Naive thymus-derived CD4-positive, alpha-beta T cell (primary cell): ENCODE data around the gene SLIT3. TPM values are rescaled to one million over a fixed set of nuclear protein-coding genes. Genes with fewer than 3 reads are reported as not detected.
"Not testable (repeated sequence)": the region's sequence is repeated elsewhere in the genome, so short reads cannot be mapped to it uniquely, and the experiment has no call there.

Source experiments
- ATAC-seq: fragments of 150-1000 bp; cut with Tn5 transposase; 2 replicates; pipeline ENCODE4 v1.10.0; 2021; ENCODE audit warnings: mild to moderate bottlenecking, moderate library complexity
- CTCF ChIA-PET: fragments of 350-600 bp; sonication (Branson Sonifier 250); formaldehyde crosslinking; loops from one replicate; lab custom pipeline; 2021; ENCODE audit warnings: antibody characterized with exemption; lab: Charles Lee
- POLR2A ChIA-PET: fragments of 350-600 bp; sonication (Branson Sonifier 250); formaldehyde crosslinking; loops from one replicate; lab custom pipeline; 2021; ENCODE audit warnings: antibody characterized with exemption, inconsistent platforms; lab: Charles Lee
- DNase-seq, 9 donors: peaks; one replicate each; pipeline versions ENCODE4 v3.0.0 to v3.0.0-alpha.2; 2020 to 2022; ENCODE audit warnings: mixed read lengths in 1 of 9
- H3K27ac ChIP-seq: one replicate; pipeline ENCODE4 v1.7.0; 2013; ENCODE audit warnings: mild to moderate bottlenecking, low read depth, low read length, moderate library complexity
- H3K27me3 ChIP-seq, 2 donors: one replicate each; pipeline ENCODE4 v1.7.0; 2013; ENCODE audit warnings: low read length in 2 of 2, mild to moderate bottlenecking in 2 of 2, moderate library complexity in 2 of 2; ENCODE audit not compliant: control insufficient read depth in 2 of 2, insufficient read depth in 2 of 2
- H3K36me3 ChIP-seq, 3 experiments: 1 replicate in 2 of 3; 2 replicates in 1 of 3; pipeline ENCODE4 v1.7.0; 2013; ENCODE audit warnings: low read length in 3 of 3, mild to moderate bottlenecking in 3 of 3, moderate library complexity in 1 of 3; ENCODE audit not compliant: insufficient read depth in 3 of 3, control insufficient read depth in 2 of 3
- H3K4me1 ChIP-seq, 2 donors: one replicate each; pipeline ENCODE4 v1.7.0; 2013; ENCODE audit warnings: low read length in 2 of 2, mild to moderate bottlenecking in 2 of 2, moderate library complexity in 1 of 2; ENCODE audit not compliant: control insufficient read depth in 2 of 2, insufficient read depth in 2 of 2
- H3K4me3 ChIP-seq: 2 replicates; pipeline ENCODE4 v1.7.0; 2013; ENCODE audit warnings: mild to moderate bottlenecking, low read length
- H3K9me3 ChIP-seq, 3 experiments: 1 replicate in 2 of 3; 2 replicates in 1 of 3; pipeline ENCODE4 v1.7.0; 2013; ENCODE audit warnings: low read length in 3 of 3; ENCODE audit not compliant: control insufficient read depth in 2 of 3
- H3K27ac Mint-ChIP-seq, 9 donors: one replicate each; pipeline ENCODE4 v1.8.0; 2020 to 2022; ENCODE audit warnings: mixed read lengths in 9 of 9, mild to moderate bottlenecking in 8 of 9, moderate library complexity in 5 of 9, inconsistent platforms in 2 of 9
- H3K27me3 Mint-ChIP-seq, 5 donors: one replicate each; pipeline ENCODE4 v1.8.0; 2021 to 2022; ENCODE audit warnings: mixed read lengths in 5 of 5, mild to moderate bottlenecking in 1 of 5
- H3K36me3 Mint-ChIP-seq, 5 donors: one replicate each; pipeline ENCODE4 v1.8.0; 2020 to 2022; ENCODE audit warnings: mixed read lengths in 5 of 5, mild to moderate bottlenecking in 3 of 5, inconsistent platforms in 1 of 5
- H3K4me1 Mint-ChIP-seq, 7 donors: one replicate each; pipeline ENCODE4 v1.8.0; 2020 to 2022; ENCODE audit warnings: mixed read lengths in 7 of 7, mild to moderate bottlenecking in 3 of 7, inconsistent platforms in 1 of 7
- H3K4me3 Mint-ChIP-seq, 10 donors: one replicate each; pipeline ENCODE4 v1.8.0; 2020 to 2022; ENCODE audit warnings: mild to moderate bottlenecking in 10 of 10, mixed read lengths in 10 of 10, moderate library complexity in 6 of 10, inconsistent platforms in 2 of 10
- H3K9me3 Mint-ChIP-seq, 11 donors: one replicate each; pipeline ENCODE4 v1.8.0; 2020 to 2022; ENCODE audit warnings: mixed read lengths in 11 of 11, mild to moderate bottlenecking in 4 of 11, inconsistent platforms in 1 of 11, moderate library complexity in 1 of 11
- intact Hi-C, 2 donors: fragments of 100-400 bp; cut with micrococcal nuclease; formaldehyde crosslinking; loops; one replicate each; pipeline ENCODE4 v1.15.1; 2023
- polyA plus RNA-seq, 2 donors: library from polyadenylated mRNA; unstranded; fragments of 300-500 nt; fragmentation: Illumina TruSeq; gene quantifications; one replicate each; pipeline ENCODE4 v1.2.3, GENCODE V29; 2021
- total RNA-seq, 6 experiments: library from RNA in 5 of 6; stranded (reverse) in 5 of 6; gene quantifications; 1 replicate in 5 of 6; 2 replicates in 1 of 6; pipeline ENCODE4 v1.2.3 and lab custom pipeline; 2021 to 2026

SLIT3 gene
- total and polyA plus RNA-seq, 7 experiments from 2014 or later, result 0.34 TPM; not detected in 6

- H3K36me3 Mint-ChIP-seq, ATAC-seq, intact Hi-C loops, H3K4me1 ChIP-seq, POLR2A ChIA-PET, H3K4me3 ChIP-seq, H3K27ac Mint-ChIP-seq, CTCF ChIA-PET, H3K4me3 Mint-ChIP-seq, H3K4me1 Mint-ChIP-seq, H3K9me3 ChIP-seq, H3K27me3 ChIP-seq, H3K36me3 ChIP-seq, H3K27ac ChIP-seq, DNase-seq: not testable (repeated sequence)
- Mint-ChIP-seq H3K9me3 (peaks cover 0 to 30% (median 7%) of the 10 kb centered on the region in 11 donors), H3K27me3 (peaks cover 0 to 13% (median 5%) of the 10 kb centered on the region in 5 donors)
These were observed 89.2 kb downstream of the SLIT3 start for GRCh38 chr5:169211761-169212160.

DNA sequence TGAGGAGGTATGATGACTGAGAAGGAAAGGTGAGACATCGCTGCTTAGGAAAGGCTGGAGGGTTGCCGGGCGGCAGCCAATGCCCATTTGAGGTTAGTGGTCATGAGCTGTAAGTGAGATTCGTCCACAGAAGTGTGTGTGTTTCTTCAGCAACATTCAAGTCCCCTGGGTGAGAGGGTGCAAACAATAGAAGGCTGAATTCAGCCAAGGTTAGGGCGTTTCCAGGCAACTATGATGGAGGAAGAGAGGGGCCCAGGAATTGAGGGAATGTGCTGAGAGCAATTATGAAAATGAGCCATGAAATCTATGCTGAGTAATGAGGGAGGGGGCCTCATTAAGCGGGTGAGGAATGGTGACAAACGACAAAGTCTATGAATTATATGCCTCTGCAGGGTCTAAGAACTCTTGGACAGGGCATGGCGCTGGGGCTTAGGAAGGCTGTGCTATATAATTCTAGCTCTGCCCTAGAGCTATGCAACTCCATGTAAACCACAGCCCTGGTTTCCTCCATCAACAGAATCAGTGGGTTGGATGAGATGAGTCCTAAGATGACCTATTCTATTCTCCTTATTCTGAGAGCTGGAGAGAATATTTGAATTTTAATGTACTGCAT lies 96.0 kb downstream of the SLIT3 start:
- Histone ChIP-seq H3K27me3 (no peaks in the 10 kb centered on the region), H3K9me3 (no peaks in the 10 kb centered on the region), H3K4me3 (no peak overlapping the region), H3K36me3 (no peaks in the 10 kb centered on the region), H3K27ac (no peak overlapping the region), H3K4me1 (no peaks in the 10 kb centered on the region)
- peaks cover 0 to 11% (median 0%) of the 10 kb centered on the region in 5 donors for H3K27me3 Mint-ChIP-seq
- no peak overlapping the region for H3K4me3 Mint-ChIP-seq
- intact Hi-C loops, result no loop called here
- no peaks in the 10 kb centered on the region for H3K4me1 Mint-ChIP-seq
- no peak overlapping the region for H3K27ac Mint-ChIP-seq
- peaks cover 0 to 7% (median 0%) of the 10 kb centered on the region in 5 donors for H3K36me3 Mint-ChIP-seq
- ChIA-PET POLR2A (no interaction called here), CTCF (no interaction called here)
- H3K9me3 Mint-ChIP-seq, result peaks cover 0 to 37% (median 7%) of the 10 kb centered on the region in 11 donors
- ATAC-seq (no peak), DNase-seq (no peak)

- DNase-seq, result no peak
- Mint-ChIP-seq H3K27me3 (peaks cover 0 to 11% (median 5%) of the 10 kb centered on the region in 5 donors), H3K4me3 (no peak overlapping the region), H3K9me3 (peaks cover 0 to 23% (median 5%) of the 10 kb centered on the region in 11 donors), H3K4me1 (no peaks in the 10 kb centered on the region), H3K36me3 (peaks cover 0 to 7% (median 0%) of the 10 kb centered on the region in 5 donors), H3K27ac (no peak overlapping the region)
- ChIA-PET POLR2A (no interaction called here), CTCF (no interaction called here)
- Histone ChIP-seq H3K27me3 (no peaks in the 10 kb centered on the region), H3K4me3 (no peak overlapping the region), H3K27ac (no peak overlapping the region), H3K4me1 (no peaks in the 10 kb centered on the region), H3K9me3 (no peaks in the 10 kb centered on the region), H3K36me3 (no peaks in the 10 kb centered on the region)
- ATAC-seq, result no peak
- intact Hi-C loops, result no loop called here
These were observed 98.0 kb downstream of the SLIT3 start for GRCh38 chr5:169202969-169203368.

DNA sequence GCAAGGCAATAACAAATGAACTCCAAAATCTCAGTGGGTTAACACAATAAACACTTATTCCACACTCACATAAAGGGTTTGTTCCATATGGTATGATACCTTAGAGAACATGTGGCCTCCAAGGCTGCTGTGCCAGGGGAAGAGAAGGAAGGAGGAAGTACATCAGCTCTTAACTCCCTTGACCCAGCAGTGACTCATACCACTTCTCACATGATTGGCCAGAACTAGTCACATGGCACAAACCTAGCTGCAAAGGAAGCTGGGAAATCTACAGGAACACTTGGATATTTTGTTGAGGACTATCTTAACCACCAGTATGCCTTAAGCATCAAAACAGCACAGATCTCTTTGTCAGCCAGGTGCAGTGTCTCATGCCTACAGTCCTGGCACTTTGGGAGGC lies 99.3 kb downstream of the SLIT3 start:
- no peak overlapping the region for H3K27ac ChIP-seq
- intact Hi-C loops, result no loop called here
- no peaks in the 10 kb centered on the region for H3K9me3 ChIP-seq
- H3K36me3 ChIP-seq, result no peaks in the 10 kb centered on the region
- ATAC-seq (no peak), DNase-seq (no peak)
- H3K27me3 ChIP-seq, result no peaks in the 10 kb centered on the region
- no peak overlapping the region for H3K4me3 Mint-ChIP-seq
- peaks cover 0 to 7% (median 0%) of the 10 kb centered on the region in 5 donors for H3K36me3 Mint-ChIP-seq
- POLR2A ChIA-PET, result no interaction called here
- no peaks in the 10 kb centered on the region for H3K4me1 Mint-ChIP-seq
- no peak overlapping the region for H3K4me3 ChIP-seq
- peaks cover 0 to 11% (median 5%) of the 10 kb centered on the region in 5 donors for H3K27me3 Mint-ChIP-seq
- H3K4me1 ChIP-seq, result no peaks in the 10 kb centered on the region
- peaks cover 0 to 22% (median 5%) of the 10 kb centered on the region in 11 donors for H3K9me3 Mint-ChIP-seq
- CTCF ChIA-PET, result no interaction called here
- no peak overlapping the region for H3K27ac Mint-ChIP-seq

DNA sequence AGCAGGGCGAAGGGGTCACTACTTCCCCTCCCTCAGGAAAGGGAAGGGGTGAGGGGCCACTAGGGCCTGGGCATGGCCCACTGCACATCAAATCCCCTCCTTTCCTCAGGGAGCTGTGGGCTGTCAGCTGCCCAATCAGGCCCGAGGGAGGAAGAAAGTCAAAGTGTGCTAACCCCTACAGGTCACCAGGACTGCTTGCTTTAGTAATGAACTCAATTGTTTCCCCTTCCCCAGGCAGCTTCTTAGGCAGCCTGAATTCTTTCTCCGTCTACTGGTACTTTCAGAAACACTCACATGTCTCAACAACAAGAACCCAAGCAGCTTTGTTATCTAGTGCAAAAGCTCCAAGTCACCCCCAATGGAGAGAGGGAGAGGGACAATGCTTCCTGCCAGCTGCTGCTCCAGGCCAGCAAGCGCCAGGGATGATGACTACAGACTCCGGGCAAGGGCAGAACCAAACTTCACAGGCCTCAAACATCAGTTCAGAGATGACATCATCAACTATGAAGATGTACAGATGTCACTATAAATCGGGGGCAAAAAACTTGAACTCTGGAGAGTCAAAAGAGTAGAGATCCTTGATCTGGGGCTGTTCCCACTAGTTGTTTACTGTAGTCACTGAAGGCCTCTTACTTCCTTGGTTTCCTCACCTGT lies 100.7 kb downstream of the SLIT3 start:
- POLR2A ChIA-PET, result no interaction called here
- peaks cover 0 to 7% (median 0%) of the 10 kb centered on the region in 5 donors for H3K36me3 Mint-ChIP-seq
- H3K4me1 ChIP-seq, result no peaks in the 10 kb centered on the region
- H3K36me3 ChIP-seq, result no peaks in the 10 kb centered on the region
- H3K4me1 Mint-ChIP-seq, result no peaks in the 10 kb centered on the region
- no peak for DNase-seq
- no peak overlapping the region for H3K4me3 Mint-ChIP-seq
- H3K27ac Mint-ChIP-seq, result no peak overlapping the region
- ATAC-seq, result no peak
- H3K27ac ChIP-seq, result no peak overlapping the region
- H3K4me3 ChIP-seq, result no peak overlapping the region
- CTCF ChIA-PET, result interaction anchor here (1.0 kb wide), 1 partner anchor 24 kb away, joined by 3 read pairs; no protein-coding TSS in a partner anchor
- intact Hi-C loops, result no loop called here
- H3K27me3 Mint-ChIP-seq, result peaks cover 0 to 13% (median 6%) of the 10 kb centered on the region in 5 donors
- H3K9me3 Mint-ChIP-seq, result peaks cover 0 to 22% (median 5%) of the 10 kb centered on the region in 11 donors
- H3K27me3 ChIP-seq, result no peaks in the 10 kb centered on the region
- no peaks in the 10 kb centered on the region for H3K9me3 ChIP-seq

- Histone ChIP-seq H3K36me3 (no peaks in the 10 kb centered on the region), H3K4me3 (no peak overlapping the region), H3K4me1 (no peaks in the 10 kb centered on the region), H3K9me3 (no peaks in the 10 kb centered on the region), H3K27ac (no peak overlapping the region), H3K27me3 (no peaks in the 10 kb centered on the region)
- ChIA-PET POLR2A (no interaction called here), CTCF (no interaction called here)
- Mint-ChIP-seq H3K36me3 (no peaks in the 10 kb centered on the region), H3K9me3 (peaks cover 0 to 10% (median 3%) of the 10 kb centered on the region in 11 donors), H3K4me3 (no peak overlapping the region), H3K4me1 (no peaks in the 10 kb centered on the region), H3K27ac (no peak overlapping the region), H3K27me3 (peaks cover 0 to 12% (median 5%) of the 10 kb centered on the region in 5 donors)
- DNase-seq (no peak), ATAC-seq (no peak)
- intact Hi-C loops, result no loop called here
These were observed 103.6 kb downstream of the SLIT3 start for GRCh38 chr5:169197343-169197742.

GRCh38 chr5:169196059-169196458 lies 104.9 kb downstream of the SLIT3 start:
- no peak for ATAC-seq
- H3K27me3 Mint-ChIP-seq, result peaks cover 0 to 12% (median 4%) of the 10 kb centered on the region in 5 donors
- Histone ChIP-seq H3K27me3 (no peaks in the 10 kb centered on the region), H3K36me3 (no peaks in the 10 kb centered on the region), H3K4me3 (no peak overlapping the region), H3K4me1 (no peaks in the 10 kb centered on the region), H3K9me3 (no peaks in the 10 kb centered on the region), H3K27ac (no peak overlapping the region)
- H3K9me3 Mint-ChIP-seq, result peaks cover 0 to 7% (median 0%) of the 10 kb centered on the region in 11 donors
- H3K36me3 Mint-ChIP-seq, result no peaks in the 10 kb centered on the region
- intact Hi-C loops, result no loop called here
- POLR2A ChIA-PET, result no interaction called here
- H3K4me1 Mint-ChIP-seq, result no peaks in the 10 kb centered on the region
- CTCF ChIA-PET, result no interaction called here
- no peak for DNase-seq
- no peak overlapping the region for H3K27ac Mint-ChIP-seq
- H3K4me3 Mint-ChIP-seq, result no peak overlapping the region
